ENCODE results near the gene PPP1R3D. TPM values are rescaled to one million over a fixed set of nuclear protein-coding genes. Genes with fewer than 3 reads are reported as not detected.
A peak's percentile ranks its signal among the peaks of the same experiment; 100 is the strongest.

Gene PPP1R3D
- total and polyA plus RNA-seq, 10 of the 15 experiments (the other 5 are each of a cell fraction or from before 2014, with no cell fraction given): 0.39 to 4.8 (median 2.9) TPM

- no peak for DNase-seq (ENCODE audit: low read depth, low spot score)
- POLR2A ChIA-PET: interaction anchor here (1.5 kb wide), 1 partner anchor 10 kb away, joined by 3 read pairs; no protein-coding TSS in a partner anchor
- Histone ChIP-seq H3K9ac (ENCODE audit: control insufficient read depth, insufficient read depth, low read length) (no peak overlapping the region), H3K4me2 (ENCODE audit: control insufficient read depth, insufficient read depth) (no peak overlapping the region), H3K4me3 (no peak overlapping the region), H3K36me3 (ENCODE audit: control insufficient read depth in 2 of 2, insufficient read depth in 2 of 2, low read length in 1 of 2) (peaks cover 0 to 1% of the 10 kb centered on the region in 2 experiments; a peak in 1 of 4 replicates), H3K9me3 (replicated peaks; ENCODE audit: control insufficient read depth, insufficient read depth, low read length) (no peaks in the 10 kb centered on the region), H3K79me2 (ENCODE audit: control insufficient read depth, insufficient read depth, low read length) (peaks cover 8% of the 10 kb centered on the region; the same call in 1 of the 2 replicates), H2AFZ (ENCODE audit: control insufficient read depth, low read depth, low read length) (no peak overlapping the region), H3K27me3 (replicated peaks in 1 of 2; ENCODE audit: control insufficient read depth in 2 of 2, insufficient read depth in 2 of 2, low read length in 1 of 2) (no peaks in the 10 kb centered on the region), H3K4me1 (ENCODE audit: control insufficient read depth, insufficient read depth, low read length) (peaks cover 6% of the 10 kb centered on the region), H4K20me1 (ENCODE audit: control insufficient read depth, insufficient read depth) (no peaks in the 10 kb centered on the region), H3K27ac (ENCODE audit: control insufficient read depth, insufficient read depth) (no peak overlapping the region)
- in situ Hi-C loops (cut with MboI): no loop called here
- no TSS peak for BruUV-seq (replicated peaks)
- no peak for TF ChIP-seq ZZZ3 (IDR thresholded peaks at IDR 0.05; ENCODE audit: control insufficient read depth, insufficient read length, low read depth)
- CTCF ChIA-PET: interaction anchor here (12.8 kb wide), 1 partner anchor 7 kb away, joined by 173 read pairs; the partner anchor contains the start of genes FAM217B, PPP1R3D and SYCP2
- RAD21 ChIA-PET (ENCODE audit: unreplicated experiment): no interaction called here
- intact Hi-C loops (cut with micrococcal nuclease; ENCODE audit: unreplicated experiment): loop anchor here (10.0 kb wide), 1 partner anchor 110 kb away; no protein-coding TSS in a partner anchor
- WGBS (ENCODE audit: insufficient coverage, insufficient replicate concordance, low lambda C conversion rate, missing lambda C conversion rate): 95% methylated on average over 7 of the region's 7 CpGs
- no peak for FAIRE-seq
- SMC1A ChIA-PET (ENCODE audit: uncharacterized antibody, unreplicated experiment): interaction anchor here (1.4 kb wide), 1 partner anchor 105 kb away, joined by 3 read pairs; no protein-coding TSS in a partner anchor
- ATAC-seq: no peak
Observed at GRCh38 chr20:59944726-59945125, 4.6 kb upstream of the PPP1R3D start.

DNA sequence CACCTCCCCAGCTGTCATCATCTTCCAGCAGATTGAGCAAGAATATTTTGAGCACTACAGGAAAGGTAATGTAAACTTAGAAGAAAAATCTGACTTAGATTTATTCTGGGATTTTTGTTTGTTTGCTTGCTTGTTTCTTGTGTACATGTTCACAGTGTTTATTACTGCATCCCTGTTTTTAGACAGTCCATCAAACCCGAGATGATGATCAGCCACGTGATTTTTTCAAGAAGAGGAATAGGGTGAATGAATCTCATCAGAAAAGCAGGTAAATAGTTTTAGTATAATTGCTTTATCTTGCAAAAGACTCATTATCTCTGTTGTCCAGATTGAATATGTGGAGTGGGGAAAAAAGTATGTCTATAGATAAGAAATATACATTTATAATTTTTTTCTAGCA lies 2.1 kb upstream of the PPP1R3D start:
- Histone ChIP-seq H3K27me3 (replicated peaks in 1 of 2; ENCODE audit: control insufficient read depth in 2 of 2, insufficient read depth in 2 of 2, low read length in 1 of 2) (no peaks in the 10 kb centered on the region), H2AFZ (ENCODE audit: control insufficient read depth, low read depth, low read length) (no peak overlapping the region), H3K27ac (ENCODE audit: control insufficient read depth, insufficient read depth) (no peak overlapping the region), H3K9ac (ENCODE audit: control insufficient read depth, insufficient read depth, low read length) (no peak overlapping the region), H3K4me3 (no peak overlapping the region), H3K9me3 (replicated peaks; ENCODE audit: control insufficient read depth, insufficient read depth, low read length) (no peaks in the 10 kb centered on the region), H3K79me2 (ENCODE audit: control insufficient read depth, insufficient read depth, low read length) (peaks cover 14% of the 10 kb centered on the region), H3K4me1 (ENCODE audit: control insufficient read depth, insufficient read depth, low read length) (peaks cover 10% of the 10 kb centered on the region), H3K36me3 (ENCODE audit: control insufficient read depth in 2 of 2, insufficient read depth in 2 of 2, low read length in 1 of 2) (peaks cover 0 to 1% of the 10 kb centered on the region in 2 experiments; a peak in 1 of 4 replicates), H3K4me2 (ENCODE audit: control insufficient read depth, insufficient read depth) (peak overlapping the region; percentile 97; the same call in 1 of the 2 replicates), H4K20me1 (ENCODE audit: control insufficient read depth, insufficient read depth) (no peaks in the 10 kb centered on the region)
- 100% methylated on average over 2 of the region's 2 CpGs for WGBS (ENCODE audit: insufficient coverage, insufficient replicate concordance, low lambda C conversion rate, missing lambda C conversion rate)
- ChIA-PET SMC1A (ENCODE audit: uncharacterized antibody, unreplicated experiment) (no interaction called here), CTCF (interaction anchor here (0.9 to 9.5 kb wide), 2 partner anchors 8 to 116 kb away, joined by 3 to 173 read pairs; no protein-coding TSS in a partner anchor), POLR2A (no interaction called here), RAD21 (ENCODE audit: unreplicated experiment) (no interaction called here)
- no TSS peak for BruUV-seq (replicated peaks)
- intact Hi-C loops (cut with micrococcal nuclease; ENCODE audit: unreplicated experiment) (loop anchor here (10.0 kb wide), 1 partner anchor 113 kb away; no protein-coding TSS in a partner anchor), in situ Hi-C loops (cut with MboI) (no loop called here)
- no peak for ATAC-seq
- DNase-seq (ENCODE audit: low read depth, low spot score): no peak
- no peak for FAIRE-seq
- TF ChIP-seq POLR2AphosphoS2 (IDR thresholded peaks at IDR 0.05; ENCODE audit: low read depth, low read length) (no peak), SRF (IDR thresholded peaks at IDR 0.05; ENCODE audit: low read depth in 2 of 2, low read length in 2 of 2) (no peak), CUX1 (IDR thresholded peaks at IDR 0.05; ENCODE audit: insufficient replicate concordance, low read depth, low read length) (no peak), BACH1 (IDR thresholded peaks at IDR 0.05; ENCODE audit: borderline replicate concordance) (no peak), CHD4 (IDR thresholded peaks at IDR 0.05) (no peak), POLR2A (IDR thresholded peaks at IDR 0.05; ENCODE audit: low read depth, low read length) (no peak), MEF2A (IDR thresholded peaks at IDR 0.05; ENCODE audit: insufficient read depth, low read depth, low read length) (no peak)
- TF ChIP-seq, protein P1, sequence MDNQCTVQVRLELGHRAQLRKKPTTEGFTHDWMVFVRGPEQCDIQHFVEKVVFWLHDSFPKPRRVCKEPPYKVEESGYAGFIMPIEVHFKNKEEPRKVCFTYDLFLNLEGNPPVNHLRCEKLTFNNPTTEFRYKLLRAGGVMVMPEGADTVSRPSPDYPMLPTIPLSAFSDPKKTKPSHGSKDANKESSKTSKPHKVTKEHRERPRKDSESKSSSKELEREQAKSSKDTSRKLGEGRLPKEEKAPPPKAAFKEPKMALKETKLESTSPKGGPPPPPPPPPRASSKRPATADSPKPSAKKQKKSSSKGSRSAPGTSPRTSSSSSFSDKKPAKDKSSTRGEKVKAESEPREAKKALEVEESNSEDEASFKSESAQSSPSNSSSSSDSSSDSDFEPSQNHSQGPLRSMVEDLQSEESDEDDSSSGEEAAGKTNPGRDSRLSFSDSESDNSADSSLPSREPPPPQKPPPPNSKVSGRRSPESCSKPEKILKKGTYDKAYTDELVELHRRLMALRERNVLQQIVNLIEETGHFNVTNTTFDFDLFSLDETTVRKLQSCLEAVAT (IDR thresholded peaks at IDR 0.05): no peak

Measured in GM12878 (cell line).